Body of pancreas (tissue), 4 donors: ENCODE measurements around the gene TRAPPC4. TPM values are rescaled to one million over a fixed set of nuclear protein-coding genes. Genes with fewer than 3 reads are reported as not detected.
A peak's percentile ranks its signal among the peaks of the same experiment; 100 is the strongest.

ENCODE experiments used
- ATAC-seq: fragments of 150-250 bp; one replicate; pipeline ENCODE4 v1.9.1; 2016
- DNase-seq, 4 donors: peaks; one replicate each; pipeline ENCODE4 v3.0.0-alpha.2; 2019
- H3K27ac ChIP-seq, 4 donors: fragments of 200-600 bp; sonication (generic); 1 replicate in 3 of 4; 2 replicates in 1 of 4; pipeline versions ENCODE4 v1.5.1 to v1.6.1; 2016 to 2019; ENCODE audit warnings: mild to moderate bottlenecking in 1 of 4, mixed read lengths in 1 of 4, moderate library complexity in 1 of 4
- H3K27me3 ChIP-seq, 2 donors: fragments of 200-600 bp; sonication (generic); one replicate each; pipeline ENCODE4 v1.6.0; 2016; ENCODE audit warnings: mild to moderate bottlenecking in 1 of 2
- H3K36me3 ChIP-seq, 2 donors: fragments of 200-600 bp; sonication (generic); replicated peaks in 1 of 2; 2 replicates each; pipeline ENCODE4 v1.5.1; 2016; ENCODE audit warnings: low read depth in 2 of 2; ENCODE audit not compliant: insufficient read depth in 1 of 2
- H3K4me1 ChIP-seq: fragments of 200-600 bp; sonication (generic); one replicate; pipeline ENCODE4 v1.6.0; 2016
- H3K4me3 ChIP-seq, 2 donors: fragments of 200-600 bp; sonication (generic); 1 replicate in 1 of 2; 2 replicates in 1 of 2; pipeline ENCODE4 v1.5.1; 2016 to 2019
- H3K9me3 ChIP-seq, 3 donors: fragments of 200-600 bp; sonication (generic); 1 replicate in 2 of 3; 2 replicates in 1 of 3; pipeline ENCODE4 v1.5.1; 2016
- CTCF ChIP-seq, 7 experiments: fragments of 450-650 bp in 4 of 7; fragments of 200-600 bp in 3 of 7; sonication (generic) in 3 of 7; IDR thresholded peaks; one replicate each; pipeline ENCODE4 v1.5.1; 2016 to 2019; ENCODE audit warnings: antibody characterized with exemption in 7 of 7
- POLR2A ChIP-seq, 3 donors: fragments of 450-650 bp; IDR thresholded peaks; one replicate each; pipeline ENCODE4 v1.6.1; 2016; ENCODE audit warnings: antibody characterized with exemption in 3 of 3, mild to moderate bottlenecking in 2 of 3
- WGBS, 2 donors: methylation state at CpG; one replicate each; pipeline ENCODE4 v1.1.5; 2017; 5-methylcytosine and 5-hydroxymethylcytosine counted together
- intact Hi-C: fragments of 100-400 bp; cut with DNase I; formaldehyde crosslinking; loops from one replicate; pipeline ENCODE4 v1.15.1; 2023
- total RNA-seq, 2 donors: library from RNA; depleted of rRNA; stranded (reverse); fragments of >200 nt; gene quantifications; one replicate each; pipeline ENCODE4 v1.1.0, GENCODE V29; 2016

Gene TRAPPC4
- total RNA-seq, 2 donors from 2014 or later, result 26.2 to 39.9 TPM

DNA sequence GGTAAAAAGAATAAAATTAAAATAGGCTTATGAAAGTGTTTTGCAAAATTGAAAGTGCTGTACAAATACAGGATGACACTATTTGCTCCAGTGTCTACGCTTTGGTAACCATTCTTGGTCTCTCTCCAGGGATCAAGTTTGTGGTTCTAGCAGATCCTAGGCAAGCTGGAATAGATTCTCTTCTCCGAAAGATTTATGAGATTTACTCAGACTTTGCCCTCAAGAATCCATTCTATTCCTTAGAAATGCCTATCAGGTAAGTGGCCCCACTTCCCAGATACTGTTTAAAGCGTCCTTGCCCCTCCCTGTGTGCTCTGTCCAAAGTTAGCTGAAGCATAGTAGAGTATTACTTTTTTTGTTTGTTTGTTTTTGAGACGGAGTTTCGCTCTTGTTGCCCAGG is 3.1 kb downstream of the TRAPPC4 start:
- intact Hi-C loops, result no loop called here
- Histone ChIP-seq H3K36me3 (peaks cover 0 to 2% of the 10 kb centered on the region in 2 donors), H3K27me3 (no peaks in the 10 kb centered on the region), H3K4me1 (peaks cover 78% of the 10 kb centered on the region), H3K27ac (peak overlapping the region; percentile 36 to 91 (median 74)), H3K4me3 (no peak overlapping the region), H3K9me3 (no peaks in the 10 kb centered on the region)
- ATAC-seq, result no peak
- 67 to 70% methylated on average over 5 of the region's 5 CpGs for WGBS, 2 donors
- no peak for DNase-seq
- no peak for TF ChIP-seq POLR2A (IDR thresholded peaks at IDR 0.05)
- TF ChIP-seq CTCF (IDR thresholded peaks at IDR 0.05), result no peak

- H3K27ac ChIP-seq, result peak overlapping the region in 3 of 4 donors; percentile 52 to 95 (median 88)
- no peaks in the 10 kb centered on the region for H3K9me3 ChIP-seq
- DNase-seq, result no peak
- no peak overlapping the region for H3K4me3 ChIP-seq
- TF ChIP-seq POLR2A (IDR thresholded peaks at IDR 0.05), result peak in 1 of 3 donors; percentile 31
- no peak for TF ChIP-seq CTCF (IDR thresholded peaks at IDR 0.05)
- intact Hi-C loops, result no loop called here
- H3K27me3 ChIP-seq, result no peaks in the 10 kb centered on the region
- peaks cover 90% of the 10 kb centered on the region for H3K4me1 ChIP-seq
- ATAC-seq, result peak; percentile 25
- H3K36me3 ChIP-seq, result peaks cover 0 to 2% of the 10 kb centered on the region in 2 donors
Observed at GRCh38 chr11:119023741-119024140, 5.2 kb downstream of the TRAPPC4 start.

DNA sequence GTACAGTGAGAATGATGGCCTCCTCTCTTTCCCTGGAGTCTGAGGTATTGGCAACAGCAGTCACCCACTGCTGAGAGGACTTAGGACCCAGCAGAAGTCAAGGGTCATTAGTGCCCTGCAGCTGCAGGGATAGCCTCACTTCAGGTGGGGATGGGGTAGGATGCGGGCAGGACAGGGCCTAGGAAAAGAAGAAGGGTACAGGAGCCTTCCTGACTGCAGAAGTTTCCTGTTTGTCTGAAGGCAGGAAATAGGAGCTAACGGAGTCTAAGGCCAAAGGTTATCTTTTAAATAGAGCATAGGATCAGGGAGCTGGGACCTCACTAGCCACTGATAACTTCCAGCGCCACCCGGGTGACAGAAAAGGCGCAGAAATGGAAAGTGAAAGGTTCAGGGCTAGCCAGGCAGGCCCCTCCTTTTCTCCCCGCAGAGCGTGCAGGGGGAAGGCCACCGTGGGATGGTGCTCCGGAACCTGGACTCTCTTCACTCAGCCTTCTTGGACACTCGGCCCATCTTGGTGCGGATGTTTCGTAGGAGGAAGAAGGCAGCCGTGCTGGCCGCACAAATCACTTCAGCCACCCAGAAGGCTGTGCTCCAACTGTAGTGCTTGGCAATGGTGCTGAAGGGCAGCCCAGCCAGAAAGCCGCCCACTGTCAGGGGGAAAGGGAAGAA is 6.0 kb downstream of the TRAPPC4 start:
- peak overlapping the region; percentile 25 to 95 (median 70) for H3K27ac ChIP-seq
- peaks cover 0 to 2% of the 10 kb centered on the region in 2 donors for H3K36me3 ChIP-seq
- intact Hi-C loops, result no loop called here
- H3K4me1 ChIP-seq, result peaks cover 97% of the 10 kb centered on the region
- no peak for DNase-seq
- no peaks in the 10 kb centered on the region for H3K9me3 ChIP-seq
- TF ChIP-seq CTCF (IDR thresholded peaks at IDR 0.05) (no peak), POLR2A (IDR thresholded peaks at IDR 0.05) (peak in 1 of 3 donors; percentile 5)
- WGBS, 2 donors, result 73 to 82% methylated on average over 8 to 15 of the region's 15 CpGs
- ATAC-seq, result no peak
- no peaks in the 10 kb centered on the region for H3K27me3 ChIP-seq
- no peak overlapping the region for H3K4me3 ChIP-seq

- H3K4me1 ChIP-seq, result peaks cover 93% of the 10 kb centered on the region
- no peak overlapping the region for H3K4me3 ChIP-seq
- DNase-seq, result no peak
- H3K36me3 ChIP-seq, result peaks cover 0 to 2% of the 10 kb centered on the region in 2 donors
- H3K27me3 ChIP-seq, result no peaks in the 10 kb centered on the region
- no peak for ATAC-seq
- TF ChIP-seq POLR2A (IDR thresholded peaks at IDR 0.05) (peak in 1 of 3 donors; percentile 2), CTCF (IDR thresholded peaks at IDR 0.05) (no peak)
- H3K27ac ChIP-seq, result peak overlapping the region in 3 of 4 donors; percentile 52 to 95 (median 88)
- intact Hi-C loops, result no loop called here
- WGBS, 2 donors, result 64 to 67% methylated on average over 5 of the region's 5 CpGs
- H3K9me3 ChIP-seq, result no peaks in the 10 kb centered on the region
Observed at GRCh38 chr11:119025099-119025473, 6.5 kb downstream of the TRAPPC4 start.

- WGBS, 2 donors, result 87 to 88% methylated on average over 5 of the region's 5 CpGs
- Histone ChIP-seq H3K27me3 (no peaks in the 10 kb centered on the region), H3K4me1 (peaks cover 89% of the 10 kb centered on the region), H3K4me3 (no peak overlapping the region), H3K27ac (peak overlapping the region in 3 of 4 donors; percentile 52 to 95 (median 88)), H3K36me3 (peaks cover 0 to 2% of the 10 kb centered on the region in 2 donors), H3K9me3 (no peaks in the 10 kb centered on the region)
- TF ChIP-seq POLR2A (IDR thresholded peaks at IDR 0.05) (no peak), CTCF (IDR thresholded peaks at IDR 0.05) (no peak)
- intact Hi-C loops, result no loop called here
- DNase-seq (no peak), ATAC-seq (no peak)
Observed at GRCh38 chr11:119025541-119025940, 7.0 kb downstream of the TRAPPC4 start.
